PC-9 (cell line): Measurements from ENCODE around the gene INAVA.

ENCODE experiments used
- EZH2 ChIP-seq: fragments of 200-600 bp; sonication (generic); IDR thresholded peaks from 2 replicates; pipeline ENCODE4 v1.8.0; 2017; ENCODE audit warnings: antibody characterized with exemption, low read depth
- TF ChIP-seq, protein P1 (sequence below): fragments of 200-600 bp; sonication (generic); conservative IDR thresholded peaks from 2 replicates; pipeline ENCODE4 v1.6.1; 2017; ENCODE audit warnings: mixed run types, antibody characterized with exemption, mild to moderate bottlenecking, moderate library complexity

DNA sequence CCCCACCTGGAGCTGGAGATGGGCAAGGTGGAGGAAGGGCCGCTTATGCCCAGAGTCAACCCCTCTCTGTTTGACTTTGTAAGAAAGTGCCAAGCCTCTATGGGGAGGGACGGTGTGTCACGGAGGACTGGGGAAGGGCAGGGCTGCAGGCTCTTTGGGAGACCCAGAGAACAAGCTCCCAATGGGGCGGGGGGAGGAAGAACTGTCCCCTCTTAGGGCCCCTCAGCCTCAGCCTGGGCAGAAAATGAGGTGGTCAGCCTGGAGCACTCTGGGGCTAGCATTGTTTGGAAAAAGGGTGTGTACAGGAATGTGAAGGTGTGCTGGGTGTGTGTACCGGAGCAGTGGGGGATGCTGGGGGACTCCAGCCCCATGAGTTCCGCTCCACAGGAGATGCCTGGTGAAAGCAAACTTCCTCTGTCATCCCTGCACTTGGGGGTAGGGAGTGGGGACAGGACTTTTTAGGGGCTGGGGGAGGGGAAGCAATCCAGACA is 1.2 kb upstream of the INAVA start:
- TF ChIP-seq, protein P1, sequence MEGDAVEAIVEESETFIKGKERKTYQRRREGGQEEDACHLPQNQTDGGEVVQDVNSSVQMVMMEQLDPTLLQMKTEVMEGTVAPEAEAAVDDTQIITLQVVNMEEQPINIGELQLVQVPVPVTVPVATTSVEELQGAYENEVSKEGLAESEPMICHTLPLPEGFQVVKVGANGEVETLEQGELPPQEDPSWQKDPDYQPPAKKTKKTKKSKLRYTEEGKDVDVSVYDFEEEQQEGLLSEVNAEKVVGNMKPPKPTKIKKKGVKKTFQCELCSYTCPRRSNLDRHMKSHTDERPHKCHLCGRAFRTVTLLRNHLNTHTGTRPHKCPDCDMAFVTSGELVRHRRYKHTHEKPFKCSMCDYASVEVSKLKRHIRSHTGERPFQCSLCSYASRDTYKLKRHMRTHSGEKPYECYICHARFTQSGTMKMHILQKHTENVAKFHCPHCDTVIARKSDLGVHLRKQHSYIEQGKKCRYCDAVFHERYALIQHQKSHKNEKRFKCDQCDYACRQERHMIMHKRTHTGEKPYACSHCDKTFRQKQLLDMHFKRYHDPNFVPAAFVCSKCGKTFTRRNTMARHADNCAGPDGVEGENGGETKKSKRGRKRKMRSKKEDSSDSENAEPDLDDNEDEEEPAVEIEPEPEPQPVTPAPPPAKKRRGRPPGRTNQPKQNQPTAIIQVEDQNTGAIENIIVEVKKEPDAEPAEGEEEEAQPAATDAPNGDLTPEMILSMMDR: no peak
- TF ChIP-seq EZH2: no peak
